Measurements from ENCODE around the gene HCRTR1. TPM values are rescaled to one million over a fixed set of nuclear protein-coding genes. Genes with fewer than 3 reads are reported as not detected.

HCRTR1 gene
- total and polyA plus RNA-seq, 10 of the 15 experiments (the other 5 are each of a cell fraction or from before 2014, with no cell fraction given) = not detected

- TF ChIP-seq WRNIP1 (IDR thresholded peaks at IDR 0.05; ENCODE audit: borderline replicate concordance, low read depth, low read length) = no peak
Measured at GRCh38 chr1:31576743-31577455, 40.6 kb upstream of the HCRTR1 start (continued).

DNA sequence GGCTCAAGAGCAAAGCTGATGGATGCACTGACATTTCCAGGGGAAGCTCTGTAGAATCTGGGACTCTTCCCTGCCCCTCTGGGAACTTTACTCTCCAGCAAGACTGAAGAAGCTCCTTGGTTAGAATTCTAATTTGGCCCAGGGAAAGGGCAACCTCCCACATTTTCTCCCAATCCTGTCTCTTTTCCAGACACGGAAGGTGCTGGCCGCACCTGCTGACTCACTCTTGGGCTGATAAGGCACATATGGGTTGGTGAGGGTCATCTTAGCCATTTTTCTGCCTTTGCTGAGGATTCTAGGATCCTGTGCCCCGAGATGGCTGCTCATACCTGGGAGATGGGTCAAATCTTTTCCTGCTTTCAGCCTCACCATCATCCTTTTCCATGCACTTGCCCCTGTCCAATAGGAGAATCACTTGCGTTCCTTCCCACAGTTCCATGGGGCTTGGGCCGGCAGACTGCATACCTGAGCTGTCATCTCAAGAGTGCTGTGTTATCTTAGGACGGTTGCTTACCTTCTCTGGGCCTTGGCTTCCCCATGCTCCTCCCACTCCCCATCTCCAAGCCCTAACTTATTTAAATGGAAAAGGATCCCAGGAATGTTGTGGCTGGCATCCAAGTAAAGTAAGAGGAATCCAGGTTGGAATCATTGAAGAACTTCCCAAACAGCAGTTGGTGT, 39.8 kb upstream of the HCRTR1 start:
- FAIRE-seq (no peak), DNase-seq (ENCODE audit: low read depth, low spot score) (no peak), ATAC-seq (no peak)
- BruUV-seq (replicated peaks) = no TSS peak
- Histone ChIP-seq H3K36me3 (ENCODE audit: control insufficient read depth in 2 of 2, insufficient read depth in 2 of 2, low read length in 1 of 2) (no peaks in the 10 kb centered on the region), H3K79me2 (ENCODE audit: control insufficient read depth, insufficient read depth, low read length) (no peaks in the 10 kb centered on the region), H4K20me1 (ENCODE audit: control insufficient read depth, insufficient read depth) (no peaks in the 10 kb centered on the region), H2AFZ (ENCODE audit: control insufficient read depth, low read depth, low read length) (no peak overlapping the region), H3K9me3 (replicated peaks; ENCODE audit: control insufficient read depth, insufficient read depth, low read length) (no peaks in the 10 kb centered on the region), H3K4me2 (ENCODE audit: control insufficient read depth, insufficient read depth) (no peak overlapping the region), H3K27me3 (replicated peaks in 1 of 2; ENCODE audit: control insufficient read depth in 2 of 2, insufficient read depth in 2 of 2, low read length in 1 of 2) (peaks cover 0 to 3% of the 10 kb centered on the region in 2 experiments; a peak in 2 of 4 replicates), H3K4me1 (ENCODE audit: control insufficient read depth, insufficient read depth, low read length) (no peaks in the 10 kb centered on the region; the same call in 1 of the 2 replicates), H3K4me3 (no peak overlapping the region), H3K27ac (ENCODE audit: control insufficient read depth, insufficient read depth) (no peak overlapping the region), H3K9ac (ENCODE audit: control insufficient read depth, insufficient read depth, low read length) (no peak overlapping the region)
- CTCF ChIA-PET = interaction anchor here (1.0 to 2.3 kb wide), 3 partner anchors 13 to 41 kb away, joined by 3 to 7 read pairs (median 3); no protein-coding TSS in a partner anchor
- intact Hi-C loops (cut with micrococcal nuclease; ENCODE audit: unreplicated experiment) (no loop called here), in situ Hi-C loops (cut with MboI) (no loop called here)
- SMC1A ChIA-PET (ENCODE audit: uncharacterized antibody, unreplicated experiment) = interaction anchor here (1.2 to 1.4 kb wide), 3 partner anchors 10 to 27 kb away, joined by 3 to 5 read pairs (median 3); no protein-coding TSS in a partner anchor
- TF ChIP-seq ATF7 (IDR thresholded peaks at IDR 0.05; ENCODE audit: low read depth) = no peak
- TF ChIP-seq FOXK2 (IDR thresholded peaks at IDR 0.05) = no peak
- POLR2A ChIA-PET = no interaction called here
- WGBS (ENCODE audit: insufficient coverage, insufficient replicate concordance, low lambda C conversion rate, missing lambda C conversion rate) = 8% methylated on average over 6 of the region's 6 CpGs
- RAD21 ChIA-PET (ENCODE audit: unreplicated experiment) = interaction anchor here (1.5 kb wide), 1 partner anchor 9 kb away, joined by 3 read pairs; no protein-coding TSS in a partner anchor

DNA sequence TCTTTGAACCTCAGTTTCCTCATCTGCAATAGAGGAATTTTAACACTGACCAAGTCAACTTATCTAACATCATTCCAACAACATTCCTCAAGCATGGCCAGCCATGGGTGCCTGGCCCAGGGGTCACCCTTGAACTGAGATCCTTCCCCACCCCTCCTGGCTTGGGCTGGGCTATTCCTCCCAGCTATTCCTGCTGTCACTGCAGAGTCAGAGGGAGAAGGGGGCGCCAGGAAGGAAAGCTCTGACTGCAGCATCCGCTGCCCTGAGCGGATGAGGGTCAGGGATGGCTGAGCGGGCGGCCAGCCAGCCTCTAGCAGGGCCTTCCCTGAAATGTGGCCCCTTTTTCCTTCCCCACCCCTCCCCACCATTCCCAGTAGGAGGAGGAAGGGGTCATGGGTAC, 38.1 kb upstream of the HCRTR1 start:
- no peak for DNase-seq (ENCODE audit: low read depth, low spot score)
- ChIA-PET SMC1A (ENCODE audit: uncharacterized antibody, unreplicated experiment) (interaction anchor here (0.9 kb wide), 1 partner anchor 8 kb away, joined by 3 read pairs; no protein-coding TSS in a partner anchor), RAD21 (ENCODE audit: unreplicated experiment) (no interaction called here), POLR2A (no interaction called here), CTCF (interaction anchor here (2.3 kb wide), 1 partner anchor 11 kb away, joined by 7 read pairs; no protein-coding TSS in a partner anchor)
- no peak for ATAC-seq
- no peak for FAIRE-seq
- in situ Hi-C loops (cut with MboI) = no loop called here
- H2AFZ ChIP-seq (ENCODE audit: control insufficient read depth, low read depth, low read length) = no peak overlapping the region
- peaks cover 0 to 3% of the 10 kb centered on the region in 2 experiments; a peak in 2 of 4 replicates for H3K27me3 ChIP-seq (replicated peaks in 1 of 2; ENCODE audit: control insufficient read depth in 2 of 2, insufficient read depth in 2 of 2, low read length in 1 of 2)
- H3K79me2 ChIP-seq (ENCODE audit: control insufficient read depth, insufficient read depth, low read length) = no peaks in the 10 kb centered on the region
- no peak overlapping the region for H3K4me3 ChIP-seq
- 0% methylated on average over 5 of the region's 5 CpGs for WGBS (ENCODE audit: insufficient coverage, insufficient replicate concordance, low lambda C conversion rate, missing lambda C conversion rate)
- no peak overlapping the region for H3K27ac ChIP-seq (ENCODE audit: control insufficient read depth, insufficient read depth)
- H3K36me3 ChIP-seq (ENCODE audit: control insufficient read depth in 2 of 2, insufficient read depth in 2 of 2, low read length in 1 of 2) = no peaks in the 10 kb centered on the region
- H3K9ac ChIP-seq (ENCODE audit: control insufficient read depth, insufficient read depth, low read length) = no peak overlapping the region
- intact Hi-C loops (cut with micrococcal nuclease; ENCODE audit: unreplicated experiment) = no loop called here
- no peaks in the 10 kb centered on the region for H3K4me1 ChIP-seq (ENCODE audit: control insufficient read depth, insufficient read depth, low read length)
- no peaks in the 10 kb centered on the region for H3K9me3 ChIP-seq (replicated peaks; ENCODE audit: control insufficient read depth, insufficient read depth, low read length)
- H4K20me1 ChIP-seq (ENCODE audit: control insufficient read depth, insufficient read depth) = no peaks in the 10 kb centered on the region
- no TSS peak for BruUV-seq (replicated peaks)
- no peak overlapping the region for H3K4me2 ChIP-seq (ENCODE audit: control insufficient read depth, insufficient read depth)
- TF ChIP-seq, protein P1, sequence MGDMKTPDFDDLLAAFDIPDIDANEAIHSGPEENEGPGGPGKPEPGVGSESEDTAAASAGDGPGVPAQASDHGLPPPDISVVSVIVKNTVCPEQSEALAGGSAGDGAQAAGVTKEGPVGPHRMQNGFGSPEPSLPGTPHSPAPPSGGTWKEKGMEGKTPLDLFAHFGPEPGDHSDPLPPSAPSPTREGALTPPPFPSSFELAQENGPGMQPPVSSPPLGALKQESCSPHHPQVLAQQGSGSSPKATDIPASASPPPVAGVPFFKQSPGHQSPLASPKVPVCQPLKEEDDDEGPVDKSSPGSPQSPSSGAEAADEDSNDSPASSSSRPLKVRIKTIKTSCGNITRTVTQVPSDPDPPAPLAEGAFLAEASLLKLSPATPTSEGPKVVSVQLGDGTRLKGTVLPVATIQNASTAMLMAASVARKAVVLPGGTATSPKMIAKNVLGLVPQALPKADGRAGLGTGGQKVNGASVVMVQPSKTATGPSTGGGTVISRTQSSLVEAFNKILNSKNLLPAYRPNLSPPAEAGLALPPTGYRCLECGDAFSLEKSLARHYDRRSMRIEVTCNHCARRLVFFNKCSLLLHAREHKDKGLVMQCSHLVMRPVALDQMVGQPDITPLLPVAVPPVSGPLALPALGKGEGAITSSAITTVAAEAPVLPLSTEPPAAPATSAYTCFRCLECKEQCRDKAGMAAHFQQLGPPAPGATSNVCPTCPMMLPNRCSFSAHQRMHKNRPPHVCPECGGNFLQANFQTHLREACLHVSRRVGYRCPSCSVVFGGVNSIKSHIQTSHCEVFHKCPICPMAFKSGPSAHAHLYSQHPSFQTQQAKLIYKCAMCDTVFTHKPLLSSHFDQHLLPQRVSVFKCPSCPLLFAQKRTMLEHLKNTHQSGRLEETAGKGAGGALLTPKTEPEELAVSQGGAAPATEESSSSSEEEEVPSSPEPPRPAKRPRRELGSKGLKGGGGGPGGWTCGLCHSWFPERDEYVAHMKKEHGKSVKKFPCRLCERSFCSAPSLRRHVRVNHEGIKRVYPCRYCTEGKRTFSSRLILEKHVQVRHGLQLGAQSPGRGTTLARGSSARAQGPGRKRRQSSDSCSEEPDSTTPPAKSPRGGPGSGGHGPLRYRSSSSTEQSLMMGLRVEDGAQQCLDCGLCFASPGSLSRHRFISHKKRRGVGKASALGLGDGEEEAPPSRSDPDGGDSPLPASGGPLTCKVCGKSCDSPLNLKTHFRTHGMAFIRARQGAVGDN (IDR thresholded peaks at IDR 0.05) = no peak
- TF ChIP-seq RBBP5 (conservative IDR thresholded peaks at IDR 0.05) = no peak
- TF ChIP-seq BRCA1 (IDR thresholded peaks at IDR 0.05; ENCODE audit: low read depth, low read length) = no peak
- TF ChIP-seq SREBF2 (IDR thresholded peaks at IDR 0.05; ENCODE audit: low read length) = no peak
- TF ChIP-seq ATF3 (IDR thresholded peaks at IDR 0.05; ENCODE audit: borderline replicate concordance, extremely low read depth, low read depth, low read length) = no peak
- no peak for TF ChIP-seq RAD51 (IDR thresholded peaks at IDR 0.05)
- TF ChIP-seq NFIC (IDR thresholded peaks at IDR 0.05; ENCODE audit: low read depth, low read length) = no peak
